HepG2 (cell line): ENCODE data around the gene BCL2. TPM values are rescaled to one million over a fixed set of nuclear protein-coding genes. Genes with fewer than 3 reads are reported as not detected.

ENCODE experiments used
- ATAC-seq: fragments of 200-7000 bp; cut with Tn5 transposase; 3 replicates; pipeline ENCODE4 v1.9.1; 2020; ENCODE audit warnings: mild to moderate bottlenecking, moderate library complexity
- BruUV-seq: library from RNA; stranded (reverse); fragments of 400-500 nt; replicated peaks from 2 replicates; lab custom pipeline; 2021; lab: Mats Ljungman, UMichigan
- CTCF ChIA-PET: fragments of 300-600 bp; formaldehyde crosslinking; extraction: SDS; loops from one replicate; lab custom pipeline; 2021; ENCODE audit warnings: low total read pairs, inconsistent platforms, low intra/inter-chr PET ratio; lab: Yijun Ruan, JAX
- POLR2A ChIA-PET: fragments of 350-600 bp; sonication (Branson Sonifier 250); formaldehyde crosslinking; loops from one replicate; lab custom pipeline; 2020; ENCODE audit warnings: antibody characterized with exemption, inconsistent platforms; lab: Yijun Ruan, JAX
- DNase-seq: peaks from one replicate; pipeline ENCODE4 v3.0.0-alpha.2; 2015; ENCODE audit warnings: low spot score
- FAIRE-seq: peaks from 3 replicates; lab custom pipeline; 2011; peaks lifted over from hg19 to GRCh38; lab: Jason Lieb, UNC
- H2AFZ ChIP-seq: one replicate; pipeline ENCODE4 v1.6.1; 2011; ENCODE audit warnings: low read length, inconsistent platforms
- H3K27ac ChIP-seq: fragments of 300-600 bp; 3 replicates; pipeline ENCODE4 v1.8.0; 2011; ENCODE audit warnings: mixed run types, mild to moderate bottlenecking, mixed read lengths, low read length, inconsistent platforms; ENCODE audit not compliant: insufficient read depth; ENCODE audit errors: extremely low read length
- H3K27me3 ChIP-seq, 2 experiments: fragments of 200-600 bp in 1 of 2; 2 replicates in 1 of 2; 3 replicates in 1 of 2; pipeline versions ENCODE4 v1.6.0 to v1.8.0; 2011; ENCODE audit warnings: low read length in 2 of 2, mild to moderate bottlenecking in 2 of 2, moderate library complexity in 2 of 2, inconsistent platforms in 1 of 2; ENCODE audit not compliant: insufficient read depth in 2 of 2, control insufficient read depth in 1 of 2
- H3K36me3 ChIP-seq, 2 experiments: fragments of 200-600 bp in 1 of 2; replicated peaks in 1 of 2; 2 replicates in 1 of 2; 3 replicates in 1 of 2; pipeline versions ENCODE4 v1.5.1 to v1.8.0; 2011; ENCODE audit warnings: low read length in 2 of 2, inconsistent platforms in 1 of 2; ENCODE audit not compliant: insufficient read depth in 2 of 2, control insufficient read depth in 1 of 2
- H3K4me1 ChIP-seq: 2 replicates; pipeline ENCODE4 v1.5.1; 2012; ENCODE audit warnings: low read length, inconsistent platforms; ENCODE audit not compliant: insufficient read depth
- H3K4me2 ChIP-seq: 2 replicates; pipeline ENCODE4 v1.6.0; 2011; ENCODE audit warnings: low read depth, low read length, inconsistent platforms
- H3K4me3 ChIP-seq, 3 experiments: fragments of 200-600 bp in 1 of 3; sonication (generic), shearing (Covaris generic) in 1 of 3; replicated peaks in 1 of 3; 2 replicates each; pipeline ENCODE4 v1.5.1; 2011 to 2016; ENCODE audit warnings: low read length in 3 of 3, inconsistent platforms in 2 of 3, low read depth in 2 of 3, mild to moderate bottlenecking in 2 of 3, control low read depth in 1 of 3, mixed read lengths in 1 of 3; ENCODE audit not compliant: insufficient read depth in 1 of 3
- H3K79me2 ChIP-seq: one replicate; pipeline ENCODE4 v1.6.1; 2011; ENCODE audit warnings: low read length, inconsistent platforms; ENCODE audit not compliant: insufficient read depth
- H3K9ac ChIP-seq: 2 replicates; pipeline ENCODE4 v1.6.0; 2011; ENCODE audit warnings: mild to moderate bottlenecking, low read depth, low read length, inconsistent platforms; ENCODE audit not compliant: insufficient read depth
- H3K9me3 ChIP-seq: 2 replicates; pipeline ENCODE4 v1.5.1; 2012; ENCODE audit warnings: mild to moderate bottlenecking, low read length
- H4K20me1 ChIP-seq: 2 replicates; pipeline ENCODE4 v1.6.0; 2011; ENCODE audit warnings: inconsistent platforms, mild to moderate bottlenecking, low read length, moderate library complexity; ENCODE audit not compliant: insufficient read depth
- ARID2 ChIP-seq: sonication (generic); formaldehyde crosslinking; IDR thresholded peaks from 2 replicates; pipeline ENCODE4 v1.8.1; 2022; ENCODE audit warnings: mild to moderate bottlenecking, missing genetic modification reagents, borderline replicate concordance
- CAMTA2 ChIP-seq: sonication (generic); formaldehyde crosslinking; IDR thresholded peaks from 2 replicates; pipeline ENCODE4 v1.4.0; 2020; ENCODE audit warnings: mild to moderate bottlenecking, missing genetic modification reagents, borderline replicate concordance
- HOXA5 ChIP-seq: sonication (generic); formaldehyde crosslinking; IDR thresholded peaks from 2 replicates; pipeline ENCODE4 v1.4.0; 2020; ENCODE audit warnings: missing genetic modification reagents
- POLR2G ChIP-seq: fragments of 200-400 bp; formaldehyde crosslinking; IDR thresholded peaks from 2 replicates; pipeline ENCODE4 v1.6.1; 2018; ENCODE audit warnings: mild to moderate bottlenecking, low read depth, low read length, moderate library complexity
- RXRA ChIP-seq: sonication (generic); formaldehyde crosslinking; IDR thresholded peaks from 2 replicates; pipeline ENCODE4 v1.5.1; 2020; ENCODE audit warnings: missing genetic modification reagents
- SAFB2 ChIP-seq: sonication (generic); formaldehyde crosslinking; IDR thresholded peaks from 2 replicates; pipeline ENCODE4 v1.5.1; 2020; ENCODE audit warnings: missing genetic modification reagents, low read depth, mild to moderate bottlenecking, borderline replicate concordance
- SYNCRIP ChIP-seq: fragments of 200-400 bp; formaldehyde crosslinking; IDR thresholded peaks from 2 replicates; pipeline ENCODE4 v1.6.1; 2018; ENCODE audit warnings: mild to moderate bottlenecking, low read depth, low read length; ENCODE audit not compliant: insufficient read depth
- ZNF790 ChIP-seq: sonication (generic); formaldehyde crosslinking; IDR thresholded peaks from 2 replicates; pipeline ENCODE4 v1.8.0; 2022; ENCODE audit warnings: missing genetic modification reagents, mild to moderate bottlenecking, borderline replicate concordance
- ZNF83 ChIP-seq: sonication (generic); formaldehyde crosslinking; IDR thresholded peaks from 2 replicates; pipeline ENCODE4 v1.4.0; 2020; ENCODE audit warnings: missing genetic modification reagents, mild to moderate bottlenecking, borderline replicate concordance
- ZSCAN21 ChIP-seq: sonication (generic); formaldehyde crosslinking; IDR thresholded peaks from 2 replicates; pipeline ENCODE4 v1.8.0; 2022; ENCODE audit warnings: mild to moderate bottlenecking, missing genetic modification reagents, moderate library complexity, borderline replicate concordance
- ZSCAN29 ChIP-seq: sonication (generic); formaldehyde crosslinking; conservative IDR thresholded peaks from 2 replicates; pipeline ENCODE4 v1.4.0; 2020; ENCODE audit warnings: mild to moderate bottlenecking, missing genetic modification reagents
- WGBS: methylation state at CpG from one replicate; pipeline ENCODE4 v1.1.6; 2017; ENCODE audit warnings: low lambda C conversion rate; 5-methylcytosine and 5-hydroxymethylcytosine counted together
- in situ Hi-C: cut with HindIII; loops from 2 replicates; pipeline ENCODE4 v1.10.0; 2017; ENCODE audit warnings: low pct_unique_long_range_greater_than_20kb; ENCODE audit not compliant: extremely low pct_ligation_motif_present
- intact Hi-C: fragments of 100-400 bp; cut with micrococcal nuclease; formaldehyde crosslinking; loops from one replicate; pipeline ENCODE4 v1.10.0; 2022; ENCODE audit not compliant: unreplicated experiment
- polyA plus RNA-seq, 8 experiments: library from polyadenylated mRNA; depleted of rRNA in 3 of 8; stranded (reverse) in 7 of 8; unstranded in 1 of 8; fragments of >200 nt; fragmentation: Illumina TruSeq in 4 of 8; extraction: Trizol in 4 of 8; gene quantifications; 2 replicates each; pipeline versions ENCODE4 v1.2.1 to v1.2.3, GENCODE V29; 2011 to 2016; ENCODE audit warnings: low read depth in 4 of 8, missing spikeins in 1 of 8, mixed read lengths in 1 of 8; ENCODE audit not compliant: insufficient read depth in 1 of 8
- total RNA-seq, 5 experiments: library from RNA; depleted of rRNA; stranded (reverse); fragments of >200 nt; fragmentation: Illumina TruSeq; extraction: Trizol; gene quantifications; 2 replicates each; pipeline ENCODE4 v1.2.3, GENCODE V29; 2016; ENCODE audit warnings: low read depth in 1 of 5
- TF ChIP-seq, protein P1 (sequence below): sonication (generic); formaldehyde crosslinking; IDR thresholded peaks from 2 replicates; pipeline ENCODE4 v1.4.0; 2020; ENCODE audit warnings: mild to moderate bottlenecking, missing genetic modification reagents
- TF ChIP-seq, protein P2 (sequence below): sonication (generic); formaldehyde crosslinking; IDR thresholded peaks from 2 replicates; pipeline ENCODE4 v1.4.0; 2020; ENCODE audit warnings: missing genetic modification reagents, borderline replicate concordance

The BCL2 gene
- total and polyA plus RNA-seq, 2 of the 13 experiments (the other 11 are each of a cell fraction or from before 2014, with no cell fraction given): 0.07 to 0.53 TPM

DNA sequence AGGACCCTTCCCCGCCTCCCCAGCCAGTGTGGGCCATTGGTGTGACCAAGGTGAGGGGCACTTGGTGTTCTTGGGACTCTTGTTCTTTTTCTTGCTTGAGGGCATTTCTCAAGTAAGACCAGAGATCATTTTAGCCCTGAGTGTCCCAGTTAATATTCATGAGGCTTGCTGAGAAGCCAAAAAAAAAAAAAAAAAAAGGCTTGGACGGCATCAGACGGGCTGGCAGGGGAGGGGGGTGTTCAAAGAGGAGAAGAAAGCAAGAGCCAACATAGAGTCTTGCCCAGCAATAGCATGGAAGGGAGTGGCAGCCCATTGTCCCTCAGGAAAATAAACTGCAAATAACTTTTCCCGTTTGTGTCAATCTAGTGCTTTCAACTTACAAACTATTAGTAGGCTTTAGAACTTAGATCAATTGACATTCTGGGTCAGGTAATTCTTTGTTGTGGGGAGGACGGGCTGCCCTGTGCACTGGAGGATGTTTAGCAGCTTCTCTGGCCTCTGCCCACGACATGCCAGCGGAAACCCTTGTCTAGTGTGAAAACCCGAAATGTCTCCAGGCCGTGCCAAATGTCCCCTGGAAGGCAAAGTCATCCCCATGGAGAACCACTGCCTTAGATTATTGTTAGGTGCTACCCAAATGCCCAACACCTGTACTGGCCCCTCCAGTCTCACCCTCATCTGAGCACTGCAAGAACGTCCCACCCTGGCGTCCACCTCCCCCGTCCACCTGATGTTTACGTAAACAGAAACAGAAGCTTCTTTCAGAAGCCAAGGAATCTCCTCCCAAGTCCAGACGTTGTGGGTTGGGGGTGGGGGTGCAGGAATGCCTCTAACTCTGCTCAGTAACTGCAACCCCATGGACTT is 163.4 kb downstream of the BCL2 start (continued):
- no peak for TF ChIP-seq CAMTA2 (CRISPR knock-in tag)
- no peak for TF ChIP-seq HOXA5 (CRISPR knock-in tag)
- no peak for TF ChIP-seq SYNCRIP
- no peak for TF ChIP-seq ZNF83
- TF ChIP-seq SAFB2 (CRISPR knock-in tag): no peak

DNA sequence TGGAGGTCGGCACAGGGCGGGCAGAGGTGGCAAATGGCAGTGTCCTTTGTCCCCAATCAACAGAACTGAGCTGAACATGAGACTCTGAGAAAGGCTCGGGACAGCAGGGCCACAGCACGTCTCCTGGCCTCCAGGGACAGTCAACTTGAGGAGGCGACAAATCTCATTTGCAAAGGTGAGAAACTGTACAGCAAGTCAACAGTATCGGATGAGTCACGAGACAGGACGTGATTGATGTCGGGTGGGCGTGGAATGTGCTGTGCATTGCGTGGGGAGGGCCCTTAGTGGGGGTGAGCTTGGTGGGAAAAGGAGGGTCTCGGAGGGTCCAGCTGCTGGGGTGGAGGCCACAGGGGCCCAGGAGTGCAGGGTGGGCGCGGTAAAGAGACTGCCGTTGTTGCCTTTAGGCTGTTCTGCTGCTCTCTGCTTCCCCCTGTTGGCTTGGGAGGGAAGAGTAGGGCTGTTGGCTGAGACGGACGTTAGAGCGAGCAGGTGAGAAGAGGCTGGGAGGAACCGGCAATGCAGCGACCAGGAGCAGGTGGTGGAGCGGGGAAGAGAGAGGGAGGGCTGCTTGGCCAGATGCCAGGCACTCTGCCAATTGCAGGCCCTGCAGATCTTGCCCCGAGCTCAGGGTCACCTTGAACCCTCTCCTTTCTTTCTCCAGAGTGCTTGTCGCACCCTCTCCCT is 164.3 kb downstream of the BCL2 start:
- peak; percentile 35 for DNase-seq
- in situ Hi-C loops: no loop called here
- Histone ChIP-seq H3K4me1 (peaks cover 9% of the 10 kb centered on the region), H4K20me1 (no peaks in the 10 kb centered on the region), H3K27ac (no peak overlapping the region), H3K9me3 (no peaks in the 10 kb centered on the region), H3K36me3 (no peaks in the 10 kb centered on the region), H2AFZ (no peak overlapping the region), H3K27me3 (peaks cover 1 to 73% of the 10 kb centered on the region in 2 experiments; a peak in 4 of 5 replicates), H3K4me2 (peak overlapping the region; percentile 66), H3K79me2 (no peaks in the 10 kb centered on the region), H3K4me3 (peak overlapping the region in 1 of 3 experiments; percentile 39; a peak in 1 of 6 replicates), H3K9ac (no peak overlapping the region)
- POLR2A ChIA-PET: no interaction called here
- ATAC-seq: peak; percentile 98
- WGBS: 17% methylated on average over 23 of the region's 23 CpGs
- peak; percentile 28 for FAIRE-seq
- intact Hi-C loops: loop anchor here (1.0 kb wide), 1 partner anchor 139 kb away; no protein-coding TSS in a partner anchor
- no TSS peak for BruUV-seq
- CTCF ChIA-PET: interaction anchor here (1.1 kb wide), 1 partner anchor 139 kb away, joined by 3 read pairs; no protein-coding TSS in a partner anchor
- TF ChIP-seq, protein P1, sequence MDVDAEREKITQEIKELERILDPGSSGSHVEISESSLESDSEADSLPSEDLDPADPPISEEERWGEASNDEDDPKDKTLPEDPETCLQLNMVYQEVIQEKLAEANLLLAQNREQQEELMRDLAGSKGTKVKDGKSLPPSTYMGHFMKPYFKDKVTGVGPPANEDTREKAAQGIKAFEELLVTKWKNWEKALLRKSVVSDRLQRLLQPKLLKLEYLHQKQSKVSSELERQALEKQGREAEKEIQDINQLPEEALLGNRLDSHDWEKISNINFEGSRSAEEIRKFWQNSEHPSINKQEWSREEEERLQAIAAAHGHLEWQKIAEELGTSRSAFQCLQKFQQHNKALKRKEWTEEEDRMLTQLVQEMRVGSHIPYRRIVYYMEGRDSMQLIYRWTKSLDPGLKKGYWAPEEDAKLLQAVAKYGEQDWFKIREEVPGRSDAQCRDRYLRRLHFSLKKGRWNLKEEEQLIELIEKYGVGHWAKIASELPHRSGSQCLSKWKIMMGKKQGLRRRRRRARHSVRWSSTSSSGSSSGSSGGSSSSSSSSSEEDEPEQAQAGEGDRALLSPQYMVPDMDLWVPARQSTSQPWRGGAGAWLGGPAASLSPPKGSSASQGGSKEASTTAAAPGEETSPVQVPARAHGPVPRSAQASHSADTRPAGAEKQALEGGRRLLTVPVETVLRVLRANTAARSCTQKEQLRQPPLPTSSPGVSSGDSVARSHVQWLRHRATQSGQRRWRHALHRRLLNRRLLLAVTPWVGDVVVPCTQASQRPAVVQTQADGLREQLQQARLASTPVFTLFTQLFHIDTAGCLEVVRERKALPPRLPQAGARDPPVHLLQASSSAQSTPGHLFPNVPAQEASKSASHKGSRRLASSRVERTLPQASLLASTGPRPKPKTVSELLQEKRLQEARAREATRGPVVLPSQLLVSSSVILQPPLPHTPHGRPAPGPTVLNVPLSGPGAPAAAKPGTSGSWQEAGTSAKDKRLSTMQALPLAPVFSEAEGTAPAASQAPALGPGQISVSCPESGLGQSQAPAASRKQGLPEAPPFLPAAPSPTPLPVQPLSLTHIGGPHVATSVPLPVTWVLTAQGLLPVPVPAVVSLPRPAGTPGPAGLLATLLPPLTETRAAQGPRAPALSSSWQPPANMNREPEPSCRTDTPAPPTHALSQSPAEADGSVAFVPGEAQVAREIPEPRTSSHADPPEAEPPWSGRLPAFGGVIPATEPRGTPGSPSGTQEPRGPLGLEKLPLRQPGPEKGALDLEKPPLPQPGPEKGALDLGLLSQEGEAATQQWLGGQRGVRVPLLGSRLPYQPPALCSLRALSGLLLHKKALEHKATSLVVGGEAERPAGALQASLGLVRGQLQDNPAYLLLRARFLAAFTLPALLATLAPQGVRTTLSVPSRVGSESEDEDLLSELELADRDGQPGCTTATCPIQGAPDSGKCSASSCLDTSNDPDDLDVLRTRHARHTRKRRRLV: no peak
- no peak for TF ChIP-seq ZSCAN29 (CRISPR knock-in tag)
- TF ChIP-seq POLR2G: no peak
- TF ChIP-seq ZSCAN21 (CRISPR knock-in tag): no peak
- TF ChIP-seq RXRA (CRISPR knock-in tag): no peak
- TF ChIP-seq ZNF790: no peak
- TF ChIP-seq, protein P2, sequence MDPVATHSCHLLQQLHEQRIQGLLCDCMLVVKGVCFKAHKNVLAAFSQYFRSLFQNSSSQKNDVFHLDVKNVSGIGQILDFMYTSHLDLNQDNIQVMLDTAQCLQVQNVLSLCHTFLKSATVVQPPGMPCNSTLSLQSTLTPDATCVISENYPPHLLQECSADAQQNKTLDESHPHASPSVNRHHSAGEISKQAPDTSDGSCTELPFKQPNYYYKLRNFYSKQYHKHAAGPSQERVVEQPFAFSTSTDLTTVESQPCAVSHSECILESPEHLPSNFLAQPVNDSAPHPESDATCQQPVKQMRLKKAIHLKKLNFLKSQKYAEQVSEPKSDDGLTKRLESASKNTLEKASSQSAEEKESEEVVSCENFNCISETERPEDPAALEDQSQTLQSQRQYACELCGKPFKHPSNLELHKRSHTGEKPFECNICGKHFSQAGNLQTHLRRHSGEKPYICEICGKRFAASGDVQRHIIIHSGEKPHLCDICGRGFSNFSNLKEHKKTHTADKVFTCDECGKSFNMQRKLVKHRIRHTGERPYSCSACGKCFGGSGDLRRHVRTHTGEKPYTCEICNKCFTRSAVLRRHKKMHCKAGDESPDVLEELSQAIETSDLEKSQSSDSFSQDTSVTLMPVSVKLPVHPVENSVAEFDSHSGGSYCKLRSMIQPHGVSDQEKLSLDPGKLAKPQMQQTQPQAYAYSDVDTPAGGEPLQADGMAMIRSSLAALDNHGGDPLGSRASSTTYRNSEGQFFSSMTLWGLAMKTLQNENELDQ (CRISPR knock-in tag): no peak
- TF ChIP-seq ARID2: no peak
